Vagina (tissue), 2 donors: Measurements from ENCODE around the gene TFRC. TPM values are rescaled to one million over a fixed set of nuclear protein-coding genes. Genes with fewer than 3 reads are reported as not detected.

Experiments used
- DNase-seq, 2 donors: peaks; one replicate each; pipeline ENCODE4 v3.0.0-alpha.2; 2017; ENCODE audit errors: extremely low spot score in 2 of 2
- H3K27ac ChIP-seq: fragments of 200-600 bp; sonication (generic); one replicate; pipeline ENCODE4 v1.5.1; 2019
- H3K27me3 ChIP-seq: fragments of 200-600 bp; sonication (generic); one replicate; pipeline ENCODE4 v1.5.1; 2019
- H3K36me3 ChIP-seq, 2 donors: fragments of 200-600 bp; sonication (generic); one replicate each; pipeline ENCODE4 v1.5.1; 2017 to 2019
- H3K4me1 ChIP-seq: fragments of 200-600 bp; sonication (generic); one replicate; pipeline ENCODE4 v1.5.1; 2019
- H3K4me3 ChIP-seq, 2 donors: fragments of 200-600 bp; sonication (generic); 1 replicate in 1 of 2; 2 replicates in 1 of 2; pipeline ENCODE4 v1.5.1; 2016 to 2019
- H3K9me3 ChIP-seq: fragments of 200-600 bp; sonication (generic); one replicate; pipeline ENCODE4 v1.5.1; 2019
- POLR2A ChIP-seq, 2 donors: fragments of 450-650 bp; IDR thresholded peaks; one replicate each; pipeline ENCODE4 v1.6.1; 2017; ENCODE audit warnings: antibody characterized with exemption in 2 of 2, mild to moderate bottlenecking in 2 of 2, moderate library complexity in 2 of 2
- POLR2AphosphoS5 ChIP-seq, 2 donors: sonication (generic); formaldehyde crosslinking; IDR thresholded peaks; one replicate each; pipeline ENCODE4 v1.9.0; 2017; ENCODE audit warnings: antibody characterized with exemption in 2 of 2, mild to moderate bottlenecking in 2 of 2, low read depth in 1 of 2; ENCODE audit not compliant: insufficient read depth in 1 of 2
- intact Hi-C: fragments of 100-400 bp; cut with DNase I; formaldehyde crosslinking; loops from one replicate; pipeline ENCODE4 v1.15.1; 2023
- total RNA-seq: library from RNA; depleted of rRNA; stranded (reverse); fragments of >200 nt; gene quantifications from one replicate; pipeline ENCODE4 v1.2.3, GENCODE V29; 2016
- TF ChIP-seq, protein P1 (sequence below), 3 experiments: fragments of 450-650 bp in 2 of 3; fragments of 200-600 bp in 1 of 3; sonication (generic) in 1 of 3; IDR thresholded peaks; one replicate each; pipeline ENCODE4 v1.5.1; 2017 to 2019; ENCODE audit warnings: antibody characterized with exemption in 3 of 3, mild to moderate bottlenecking in 2 of 3, moderate library complexity in 2 of 3

Gene TFRC
- total RNA-seq, 1 donor from 2014 or later, result 61.6 TPM

DNA sequence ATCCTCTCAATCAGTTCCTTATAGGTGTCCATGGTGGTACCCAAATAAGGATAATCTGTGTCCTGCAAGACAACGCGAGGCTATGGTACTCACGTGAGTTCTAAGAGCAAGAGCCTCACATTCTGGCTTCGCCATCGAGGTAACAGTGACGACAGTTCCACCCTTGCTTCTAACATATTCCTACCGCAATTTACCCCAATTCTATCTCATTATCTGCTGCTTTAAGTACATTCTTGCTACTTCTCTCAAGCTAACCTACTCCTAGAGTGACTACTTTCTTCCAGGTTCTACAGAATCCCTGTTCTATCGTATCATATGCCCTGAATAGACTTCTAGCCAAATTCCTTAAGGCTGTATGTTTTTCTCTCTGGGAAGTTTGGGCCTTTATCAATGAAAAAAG lies 26.6 kb downstream of the TFRC start:
- Histone ChIP-seq H3K4me1 (no peaks in the 10 kb centered on the region), H3K36me3 (peaks cover 0 to 89% of the 10 kb centered on the region in 2 donors), H3K4me3 (no peak overlapping the region), H3K9me3 (no peaks in the 10 kb centered on the region), H3K27ac (no peak overlapping the region), H3K27me3 (no peaks in the 10 kb centered on the region)
- DNase-seq, result no peak
- TF ChIP-seq, protein P1, sequence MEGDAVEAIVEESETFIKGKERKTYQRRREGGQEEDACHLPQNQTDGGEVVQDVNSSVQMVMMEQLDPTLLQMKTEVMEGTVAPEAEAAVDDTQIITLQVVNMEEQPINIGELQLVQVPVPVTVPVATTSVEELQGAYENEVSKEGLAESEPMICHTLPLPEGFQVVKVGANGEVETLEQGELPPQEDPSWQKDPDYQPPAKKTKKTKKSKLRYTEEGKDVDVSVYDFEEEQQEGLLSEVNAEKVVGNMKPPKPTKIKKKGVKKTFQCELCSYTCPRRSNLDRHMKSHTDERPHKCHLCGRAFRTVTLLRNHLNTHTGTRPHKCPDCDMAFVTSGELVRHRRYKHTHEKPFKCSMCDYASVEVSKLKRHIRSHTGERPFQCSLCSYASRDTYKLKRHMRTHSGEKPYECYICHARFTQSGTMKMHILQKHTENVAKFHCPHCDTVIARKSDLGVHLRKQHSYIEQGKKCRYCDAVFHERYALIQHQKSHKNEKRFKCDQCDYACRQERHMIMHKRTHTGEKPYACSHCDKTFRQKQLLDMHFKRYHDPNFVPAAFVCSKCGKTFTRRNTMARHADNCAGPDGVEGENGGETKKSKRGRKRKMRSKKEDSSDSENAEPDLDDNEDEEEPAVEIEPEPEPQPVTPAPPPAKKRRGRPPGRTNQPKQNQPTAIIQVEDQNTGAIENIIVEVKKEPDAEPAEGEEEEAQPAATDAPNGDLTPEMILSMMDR (IDR thresholded peaks at IDR 0.05), result no peak
- TF ChIP-seq POLR2AphosphoS5 (IDR thresholded peaks at IDR 0.05; ENCODE audit: insufficient read depth in 1 of 2, low read depth in 1 of 2) (no peak), POLR2A (IDR thresholded peaks at IDR 0.05) (no peak)
- intact Hi-C loops, result no loop called here

- no peak for DNase-seq
- Histone ChIP-seq H3K27ac (no peak overlapping the region), H3K4me1 (no peaks in the 10 kb centered on the region), H3K27me3 (no peaks in the 10 kb centered on the region), H3K4me3 (no peak overlapping the region), H3K9me3 (no peaks in the 10 kb centered on the region), H3K36me3 (peaks cover 0 to 95% of the 10 kb centered on the region in 2 donors)
- intact Hi-C loops, result no loop called here
- TF ChIP-seq POLR2A (IDR thresholded peaks at IDR 0.05) (no peak), POLR2AphosphoS5 (IDR thresholded peaks at IDR 0.05; ENCODE audit: insufficient read depth in 1 of 2, low read depth in 1 of 2) (no peak)
- TF ChIP-seq, protein P1 (IDR thresholded peaks at IDR 0.05), result no peak
Observed at GRCh38 chr3:196054661-196055060, 27.2 kb downstream of the TFRC start.

DNA sequence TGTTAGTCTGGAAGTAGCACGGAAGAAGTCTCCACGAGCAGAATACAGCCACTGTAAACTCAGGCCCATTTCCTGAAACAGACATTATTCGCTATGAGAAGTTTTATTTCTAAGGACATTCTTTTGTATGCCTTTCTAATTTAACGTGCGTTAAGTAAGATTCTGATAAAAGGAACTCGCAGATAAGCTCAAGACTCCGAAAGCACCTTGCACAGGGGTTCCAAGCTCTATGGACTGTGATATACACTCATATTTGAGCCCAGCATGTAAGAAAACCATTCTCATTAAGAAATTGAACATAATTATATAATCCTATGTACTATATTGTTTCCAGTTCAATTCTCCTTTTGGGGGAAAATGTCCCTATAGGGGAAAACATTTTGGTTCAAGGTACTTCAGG lies 28.4 kb downstream of the TFRC start:
- DNase-seq, result no peak
- Histone ChIP-seq H3K27me3 (no peaks in the 10 kb centered on the region), H3K36me3 (peaks cover 0 to 91% of the 10 kb centered on the region in 2 donors), H3K4me3 (no peak overlapping the region), H3K27ac (no peak overlapping the region), H3K9me3 (no peaks in the 10 kb centered on the region), H3K4me1 (no peaks in the 10 kb centered on the region)
- intact Hi-C loops, result no loop called here
- TF ChIP-seq, protein P1 (IDR thresholded peaks at IDR 0.05), result no peak
- TF ChIP-seq POLR2AphosphoS5 (IDR thresholded peaks at IDR 0.05; ENCODE audit: insufficient read depth in 1 of 2, low read depth in 1 of 2) (no peak), POLR2A (IDR thresholded peaks at IDR 0.05) (no peak)

DNA sequence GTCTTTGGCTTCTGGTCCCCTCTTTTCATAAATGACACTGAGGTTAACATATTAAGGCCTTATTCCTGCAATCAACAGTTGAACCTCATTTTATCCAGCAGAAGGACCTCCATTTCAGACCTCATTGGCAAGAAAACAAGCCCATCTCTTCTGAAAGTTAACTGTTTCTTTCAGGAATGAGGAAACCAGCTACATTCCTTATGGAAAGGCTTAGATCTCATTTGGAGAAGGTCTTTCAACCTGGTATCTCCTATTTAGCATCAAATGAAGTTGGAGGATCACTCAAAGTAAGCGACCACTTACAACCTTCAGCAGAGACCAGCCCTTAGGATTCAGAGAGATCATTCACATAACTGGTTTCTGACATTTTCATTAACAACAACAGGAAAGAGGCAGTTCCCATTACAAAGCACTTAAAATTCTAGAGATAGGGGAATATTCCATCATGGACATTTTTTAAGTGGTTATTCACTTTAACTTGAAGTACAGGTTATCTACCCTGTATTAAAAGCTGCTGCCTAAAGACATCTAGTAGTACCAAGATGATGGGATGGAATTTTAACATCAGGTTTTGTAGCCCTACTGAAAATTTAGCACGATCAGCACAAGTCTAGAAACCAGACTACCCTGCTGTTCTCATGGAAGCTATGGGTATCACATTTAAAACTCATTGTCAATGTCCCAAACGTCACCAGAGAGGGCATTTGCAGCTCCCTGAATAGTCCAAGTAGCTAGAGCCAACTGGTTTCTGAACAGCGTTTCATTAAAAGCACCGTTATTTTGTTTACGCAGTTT lies 30.4 kb downstream of the TFRC start:
- Histone ChIP-seq H3K36me3 (peaks cover 0 to 72% of the 10 kb centered on the region in 2 donors), H3K27me3 (no peaks in the 10 kb centered on the region), H3K9me3 (no peaks in the 10 kb centered on the region), H3K4me1 (no peaks in the 10 kb centered on the region), H3K4me3 (no peak overlapping the region), H3K27ac (no peak overlapping the region)
- DNase-seq, result no peak
- TF ChIP-seq, protein P1 (IDR thresholded peaks at IDR 0.05), result no peak
- TF ChIP-seq POLR2AphosphoS5 (IDR thresholded peaks at IDR 0.05; ENCODE audit: insufficient read depth in 1 of 2, low read depth in 1 of 2) (no peak), POLR2A (IDR thresholded peaks at IDR 0.05) (no peak)
- intact Hi-C loops, result no loop called here

- peaks cover 0 to 65% of the 10 kb centered on the region in 2 donors for H3K36me3 ChIP-seq
Observed at GRCh38 chr3:196050597-196050996, 31.3 kb downstream of the TFRC start.

More at GRCh38 chr3:196050597-196050996, 31.3 kb downstream of the TFRC start:
- no peak overlapping the region for H3K27ac ChIP-seq
- TF ChIP-seq, protein P1 (IDR thresholded peaks at IDR 0.05), result no peak
- no peak for TF ChIP-seq POLR2AphosphoS5 (IDR thresholded peaks at IDR 0.05; ENCODE audit: insufficient read depth in 1 of 2, low read depth in 1 of 2)
- H3K4me3 ChIP-seq, result no peak overlapping the region
- no peaks in the 10 kb centered on the region for H3K9me3 ChIP-seq
- H3K27me3 ChIP-seq, result no peaks in the 10 kb centered on the region
- intact Hi-C loops, result no loop called here
- no peaks in the 10 kb centered on the region for H3K4me1 ChIP-seq
- no peak for DNase-seq
